Measurements from ENCODE around the gene TCF21. TPM values are rescaled to one million over a fixed set of nuclear protein-coding genes. Genes with fewer than 3 reads are reported as not detected.
"Not testable (repeated sequence)": the region's sequence is repeated elsewhere in the genome, so short reads cannot be mapped to it uniquely, and the experiment has no call there.

The TCF21 gene
- total and polyA plus RNA-seq, 4 donors: 14.5 to 80.9 (median 31.6) TPM

DNA sequence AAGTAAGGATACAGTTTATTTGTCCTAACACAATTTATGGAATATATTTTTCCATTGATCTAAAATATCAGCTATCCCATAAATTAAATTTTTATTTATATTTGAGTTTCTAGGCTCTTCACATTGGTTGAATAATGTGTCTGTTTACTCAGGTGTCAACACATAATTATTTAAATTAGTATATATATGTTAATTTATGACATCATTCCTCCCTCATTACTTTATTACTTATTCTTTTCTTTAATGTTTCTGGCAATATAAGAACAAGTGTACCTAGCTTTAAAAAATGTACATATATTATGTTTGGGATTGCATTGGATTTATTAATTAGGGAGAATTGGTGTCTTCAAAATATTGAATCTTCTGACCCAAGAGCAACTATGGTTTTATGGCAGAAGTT is 31.2 kb upstream of the TCF21 start:
- H3K27ac ChIP-seq (ENCODE audit: low read depth in 1 of 2, low read length in 1 of 2): no peak overlapping the region
- no peaks in the 10 kb centered on the region for H3K36me3 ChIP-seq (ENCODE audit: control insufficient read depth in 4 of 4, insufficient read depth in 4 of 4, low read length in 4 of 4)
- no peak overlapping the region for H3K9ac ChIP-seq (ENCODE audit: insufficient read depth in 1 of 2, low read length in 2 of 2)
- H3K4me3 ChIP-seq: no peak overlapping the region
- ATAC-seq (ENCODE audit: insufficient read depth, low FRiP score): no peak
- no peak for DNase-seq
- H3K27me3 ChIP-seq (ENCODE audit: control insufficient read depth in 3 of 3, insufficient read depth in 3 of 3, low read length in 2 of 3): peaks cover 0 to 21% (median 10%) of the 10 kb centered on the region in 3 donors
- TF ChIP-seq, protein P1, sequence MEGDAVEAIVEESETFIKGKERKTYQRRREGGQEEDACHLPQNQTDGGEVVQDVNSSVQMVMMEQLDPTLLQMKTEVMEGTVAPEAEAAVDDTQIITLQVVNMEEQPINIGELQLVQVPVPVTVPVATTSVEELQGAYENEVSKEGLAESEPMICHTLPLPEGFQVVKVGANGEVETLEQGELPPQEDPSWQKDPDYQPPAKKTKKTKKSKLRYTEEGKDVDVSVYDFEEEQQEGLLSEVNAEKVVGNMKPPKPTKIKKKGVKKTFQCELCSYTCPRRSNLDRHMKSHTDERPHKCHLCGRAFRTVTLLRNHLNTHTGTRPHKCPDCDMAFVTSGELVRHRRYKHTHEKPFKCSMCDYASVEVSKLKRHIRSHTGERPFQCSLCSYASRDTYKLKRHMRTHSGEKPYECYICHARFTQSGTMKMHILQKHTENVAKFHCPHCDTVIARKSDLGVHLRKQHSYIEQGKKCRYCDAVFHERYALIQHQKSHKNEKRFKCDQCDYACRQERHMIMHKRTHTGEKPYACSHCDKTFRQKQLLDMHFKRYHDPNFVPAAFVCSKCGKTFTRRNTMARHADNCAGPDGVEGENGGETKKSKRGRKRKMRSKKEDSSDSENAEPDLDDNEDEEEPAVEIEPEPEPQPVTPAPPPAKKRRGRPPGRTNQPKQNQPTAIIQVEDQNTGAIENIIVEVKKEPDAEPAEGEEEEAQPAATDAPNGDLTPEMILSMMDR (IDR thresholded peaks at IDR 0.05; ENCODE audit: control extremely low read depth, extremely low read depth): no peak
- peaks cover 0 to 11% (median 3%) of the 10 kb centered on the region in 4 donors for H3K9me3 ChIP-seq (ENCODE audit: control insufficient read depth in 4 of 4, insufficient read depth in 3 of 4, low read length in 3 of 4)
- peaks cover 0 to 11% (median 0%) of the 10 kb centered on the region in 5 donors for H3K4me1 ChIP-seq (ENCODE audit: control insufficient read depth in 5 of 5, insufficient read depth in 5 of 5, low read length in 5 of 5)

DNA sequence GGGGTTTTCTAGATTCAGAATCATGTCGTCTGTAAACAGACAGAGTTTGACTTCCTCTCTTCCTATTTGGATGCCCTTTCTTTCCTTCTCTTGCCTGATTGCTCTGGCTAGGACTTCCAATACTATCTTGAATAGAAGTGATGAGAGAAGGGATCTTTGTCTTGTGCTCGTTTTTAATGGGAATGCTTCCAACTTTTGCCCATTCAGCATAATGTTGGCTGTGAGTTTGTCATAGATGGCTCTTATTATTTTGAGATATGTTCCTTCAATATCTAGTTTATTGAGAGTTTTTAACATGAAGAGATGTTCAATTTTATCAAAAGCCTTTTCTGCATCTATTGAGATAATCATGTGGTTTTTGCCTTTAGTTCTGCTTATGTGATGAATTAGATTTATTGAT is 27.6 kb upstream of the TCF21 start:
- H3K27me3 ChIP-seq (ENCODE audit: control insufficient read depth in 3 of 3, insufficient read depth in 3 of 3, low read length in 2 of 3); DNase-seq; H3K36me3 ChIP-seq (ENCODE audit: control insufficient read depth in 4 of 4, insufficient read depth in 4 of 4, low read length in 4 of 4); ATAC-seq (ENCODE audit: insufficient read depth, low FRiP score); H3K4me3 ChIP-seq; H3K27ac ChIP-seq (ENCODE audit: low read depth in 1 of 2, low read length in 1 of 2); H3K9ac ChIP-seq (ENCODE audit: insufficient read depth in 1 of 2, low read length in 2 of 2); H3K4me1 ChIP-seq (ENCODE audit: control insufficient read depth in 5 of 5, insufficient read depth in 5 of 5, low read length in 5 of 5): not testable (repeated sequence)
- H3K9me3 ChIP-seq (ENCODE audit: control insufficient read depth in 4 of 4, insufficient read depth in 3 of 4, low read length in 3 of 4): peaks cover 4 to 28% (median 12%) of the 10 kb centered on the region in 4 donors
- WGBS, 2 donors: 74 to 83% methylated on average over 2 of the region's 2 CpGs

DNA sequence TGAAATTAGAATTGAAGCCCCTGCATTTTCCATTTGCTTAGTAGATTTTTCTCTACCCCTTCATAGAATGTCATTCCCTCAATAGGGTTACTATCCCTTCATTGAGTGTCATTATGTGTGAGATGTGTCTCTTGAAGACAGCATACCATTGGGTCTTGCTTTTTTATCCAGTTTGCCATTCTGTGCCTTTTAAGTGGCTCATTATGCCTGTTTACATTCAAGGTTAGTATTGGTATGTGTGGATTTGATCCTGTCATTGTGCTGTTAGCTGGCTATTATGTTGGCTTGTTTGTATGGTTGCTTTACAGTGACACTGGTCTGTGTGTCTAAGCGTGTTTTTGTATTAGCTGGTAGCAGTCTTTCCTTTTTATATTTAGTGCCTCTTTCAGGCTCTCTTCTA is 25.7 kb upstream of the TCF21 start:
- WGBS, 2 donors: 85 to 88% methylated on average over 1 of the region's 1 CpG
- no peak for ATAC-seq (ENCODE audit: insufficient read depth, low FRiP score)
- H3K27me3 ChIP-seq (ENCODE audit: control insufficient read depth in 3 of 3, insufficient read depth in 3 of 3, low read length in 2 of 3): no peaks in the 10 kb centered on the region
- H3K27ac ChIP-seq (ENCODE audit: low read depth in 1 of 2, low read length in 1 of 2): no peak overlapping the region
- no peaks in the 10 kb centered on the region for H3K4me1 ChIP-seq (ENCODE audit: control insufficient read depth in 5 of 5, insufficient read depth in 5 of 5, low read length in 5 of 5)
- TF ChIP-seq, protein P1 (IDR thresholded peaks at IDR 0.05; ENCODE audit: control extremely low read depth, extremely low read depth): no peak
- peaks cover 4 to 28% (median 12%) of the 10 kb centered on the region in 4 donors for H3K9me3 ChIP-seq (ENCODE audit: control insufficient read depth in 4 of 4, insufficient read depth in 3 of 4, low read length in 3 of 4)
- DNase-seq: no peak
- H3K4me3 ChIP-seq: no peak overlapping the region
- H3K9ac ChIP-seq (ENCODE audit: insufficient read depth in 1 of 2, low read length in 2 of 2): no peak overlapping the region
- H3K36me3 ChIP-seq (ENCODE audit: control insufficient read depth in 4 of 4, insufficient read depth in 4 of 4, low read length in 4 of 4): peaks cover 0 to 5% (median 0%) of the 10 kb centered on the region in 4 donors

DNA sequence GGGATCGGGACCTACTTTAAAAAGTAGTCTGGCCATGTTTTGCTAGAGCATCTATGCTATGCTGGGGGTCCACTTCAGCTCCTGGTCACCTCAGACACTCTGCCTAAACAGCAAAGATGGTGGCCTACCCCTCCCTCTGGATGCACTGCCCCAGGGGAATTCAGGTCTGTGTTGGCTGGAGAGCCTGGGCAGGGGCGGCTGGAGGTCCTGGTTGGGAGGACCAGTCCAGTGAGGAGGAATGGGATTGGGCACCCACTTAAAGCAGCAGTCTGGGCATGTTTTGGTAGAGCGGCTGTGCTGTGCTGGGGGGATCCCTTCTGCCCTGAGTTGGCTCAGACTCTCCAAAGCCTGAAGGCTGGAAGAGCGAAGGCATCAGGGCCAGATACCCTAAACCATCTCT is 23.2 kb upstream of the TCF21 start:
- DNase-seq: no peak
- Histone ChIP-seq H3K27ac (ENCODE audit: low read depth in 1 of 2, low read length in 1 of 2) (no peak overlapping the region), H3K9ac (ENCODE audit: insufficient read depth in 1 of 2, low read length in 2 of 2) (no peak overlapping the region), H3K4me3 (no peak overlapping the region), H3K27me3 (ENCODE audit: control insufficient read depth in 3 of 3, insufficient read depth in 3 of 3, low read length in 2 of 3) (no peaks in the 10 kb centered on the region), H3K4me1 (ENCODE audit: control insufficient read depth in 5 of 5, insufficient read depth in 5 of 5, low read length in 5 of 5) (no peaks in the 10 kb centered on the region), H3K36me3 (ENCODE audit: control insufficient read depth in 4 of 4, insufficient read depth in 4 of 4, low read length in 4 of 4) (peaks cover 0 to 5% (median 0%) of the 10 kb centered on the region in 4 donors), H3K9me3 (ENCODE audit: control insufficient read depth in 4 of 4, insufficient read depth in 3 of 4, low read length in 3 of 4) (peaks cover 4 to 26% (median 12%) of the 10 kb centered on the region in 4 donors)
- WGBS, 2 donors: 93 to 95% methylated on average over 4 of the region's 4 CpGs
- TF ChIP-seq, protein P1 (IDR thresholded peaks at IDR 0.05; ENCODE audit: control extremely low read depth, extremely low read depth): no peak
- no peak for ATAC-seq (ENCODE audit: insufficient read depth, low FRiP score)
